HG02759 (cell line): ENCODE data around the gene TAF4B.
A peak's percentile ranks its signal among the peaks of the same experiment; 100 is the strongest.
"Not testable (repeated sequence)": the region's sequence is repeated elsewhere in the genome, so short reads cannot be mapped to it uniquely, and the experiment has no call there.

ENCODE experiments used
- ATAC-seq: cut with Tn5 transposase; IDR thresholded peaks from one replicate; pipeline ENCODE4 v1.9.1; 2021; ENCODE audit warnings: mild to moderate bottlenecking, moderate library complexity; ENCODE audit not compliant: unreplicated experiment

TAF4B gene

GRCh38 chr18:26370037-26370436, 143.8 kb downstream of the TAF4B start:
- ATAC-seq = no peak

- no peak for ATAC-seq
These were observed 149.9 kb downstream of the TAF4B start for GRCh38 chr18:26376105-26376504.

GRCh38 chr18:26378701-26379100, 152.5 kb downstream of the TAF4B start:
- ATAC-seq = no peak

GRCh38 chr18:26381555-26381954, 155.3 kb downstream of the TAF4B start:
- not testable (repeated sequence) for ATAC-seq

GRCh38 chr18:26383454-26384270, 157.4 kb downstream of the TAF4B start:
- peak; percentile 93 for ATAC-seq

- no peak for ATAC-seq
These were observed 159.8 kb downstream of the TAF4B start for GRCh38 chr18:26386002-26386401.

- ATAC-seq = no peak
These were observed 160.2 kb downstream of the TAF4B start for GRCh38 chr18:26386441-26386840.

GRCh38 chr18:26394047-26394654, 167.9 kb downstream of the TAF4B start:
- no peak for ATAC-seq

- no peak for ATAC-seq
These were observed 170.8 kb downstream of the TAF4B start for GRCh38 chr18:26397019-26397418.

GRCh38 chr18:26403491-26403890, 177.2 kb downstream of the TAF4B start:
- no peak for ATAC-seq

GRCh38 chr18:26405190-26405801, 179.1 kb downstream of the TAF4B start:
- peak; percentile 83 for ATAC-seq

- ATAC-seq = no peak
These were observed 180.1 kb downstream of the TAF4B start for GRCh38 chr18:26406324-26406723.

- ATAC-seq = no peak
These were observed 180.7 kb downstream of the TAF4B start for GRCh38 chr18:26406854-26407517.

GRCh38 chr18:26407736-26408601, 181.7 kb downstream of the TAF4B start:
- no peak for ATAC-seq

- ATAC-seq = no peak
These were observed 182.8 kb downstream of the TAF4B start for GRCh38 chr18:26409091-26409490.

GRCh38 chr18:26414901-26415440, 188.7 kb downstream of the TAF4B start:
- no peak for ATAC-seq

- no peak for ATAC-seq
These were observed 189.4 kb downstream of the TAF4B start for GRCh38 chr18:26415631-26416030.

GRCh38 chr18:26416652-26417150, 190.5 kb downstream of the TAF4B start:
- ATAC-seq = no peak

GRCh38 chr18:26417190-26417589, 190.9 kb downstream of the TAF4B start:
- ATAC-seq = no peak

- no peak for ATAC-seq
These were observed 192.0 kb downstream of the TAF4B start for GRCh38 chr18:26418225-26418624.
